MM.1S (cell line): ENCODE data around the gene MAEA.

Source experiments
- DNase-seq: peaks from one replicate; pipeline ENCODE4 v3.0.0-alpha.2; 2015
- H2AFZ ChIP-seq: fragments of 300-600 bp; sonication (generic); 2 replicates; pipeline ENCODE4 v1.6.0; 2016; ENCODE audit warnings: antibody characterized with exemption, low read length
- H3F3A ChIP-seq: fragments of 300-600 bp; sonication (generic); 2 replicates; pipeline ENCODE4 v1.6.1; 2016; ENCODE audit warnings: mild to moderate bottlenecking, antibody characterized with exemption, low read length, moderate library complexity, mixed read lengths; ENCODE audit not compliant: insufficient read depth
- H3K27ac ChIP-seq: fragments of 300-600 bp; sonication (generic); 2 replicates; pipeline ENCODE4 v1.5.1; 2016; ENCODE audit warnings: mild to moderate bottlenecking, low read length
- H3K27me3 ChIP-seq: fragments of 300-600 bp; sonication (generic); replicated peaks from 2 replicates; pipeline ENCODE4 v1.6.0; 2016; ENCODE audit warnings: low read length; ENCODE audit not compliant: insufficient read depth
- H3K36me3 ChIP-seq: fragments of 300-600 bp; sonication (generic); replicated peaks from 2 replicates; pipeline ENCODE4 v1.6.1; 2016; ENCODE audit warnings: mild to moderate bottlenecking, low read length, mixed read lengths; ENCODE audit not compliant: insufficient read depth
- H3K4me1 ChIP-seq: fragments of 300-600 bp; sonication (generic); 2 replicates; pipeline ENCODE4 v1.6.1; 2016; ENCODE audit warnings: low read length, mixed read lengths
- H3K4me2 ChIP-seq: fragments of 300-600 bp; sonication (generic); 2 replicates; pipeline ENCODE4 v1.6.0; 2016; ENCODE audit warnings: low read depth, low read length
- H3K4me3 ChIP-seq: fragments of 300-600 bp; sonication (generic); 2 replicates; pipeline ENCODE4 v1.5.1; 2016; ENCODE audit warnings: low read length, mixed read lengths
- H3K79me2 ChIP-seq: fragments of 300-600 bp; sonication (generic); 2 replicates; pipeline ENCODE4 v1.6.1; 2016; ENCODE audit warnings: mixed run types, low read length, mixed read lengths
- H3K9ac ChIP-seq: fragments of 300-600 bp; sonication (generic); 2 replicates; pipeline ENCODE4 v1.6.1; 2016; ENCODE audit warnings: low read length, mixed read lengths
- H3K9me2 ChIP-seq: fragments of 300-600 bp; sonication (generic); replicated peaks from 2 replicates; pipeline ENCODE4 v1.6.1; 2016; ENCODE audit warnings: mild to moderate bottlenecking, low read length, mixed read lengths; ENCODE audit not compliant: insufficient read depth
- H3K9me3 ChIP-seq: fragments of 300-600 bp; sonication (generic); replicated peaks from 2 replicates; pipeline ENCODE4 v1.6.1; 2016; ENCODE audit warnings: mild to moderate bottlenecking, low read length, mixed read lengths; ENCODE audit not compliant: insufficient read depth
- H4K20me1 ChIP-seq: fragments of 300-600 bp; sonication (generic); 2 replicates; pipeline ENCODE4 v1.6.1; 2016; ENCODE audit warnings: mild to moderate bottlenecking, low read length, moderate library complexity, mixed read lengths; ENCODE audit not compliant: insufficient read depth
- EZH2 ChIP-seq: fragments of 300-600 bp; sonication (generic); optimal IDR thresholded peaks from 2 replicates; pipeline ENCODE3; 2017; ENCODE audit warnings: low read depth, mild to moderate bottlenecking, antibody characterized with exemption, low read length, mixed read lengths
- EZH2phosphoT487 ChIP-seq: fragments of 300-600 bp; sonication (generic); IDR thresholded peaks from 2 replicates; pipeline ENCODE4 v1.6.1; 2018; ENCODE audit warnings: antibody characterized with exemption, low read length
- TF ChIP-seq, protein P1 (sequence below): fragments of 300-600 bp; sonication (generic); IDR thresholded peaks from 2 replicates; pipeline ENCODE4 v1.5.1; 2016; ENCODE audit warnings: antibody characterized with exemption, low read length, mixed read lengths

Gene MAEA

DNA sequence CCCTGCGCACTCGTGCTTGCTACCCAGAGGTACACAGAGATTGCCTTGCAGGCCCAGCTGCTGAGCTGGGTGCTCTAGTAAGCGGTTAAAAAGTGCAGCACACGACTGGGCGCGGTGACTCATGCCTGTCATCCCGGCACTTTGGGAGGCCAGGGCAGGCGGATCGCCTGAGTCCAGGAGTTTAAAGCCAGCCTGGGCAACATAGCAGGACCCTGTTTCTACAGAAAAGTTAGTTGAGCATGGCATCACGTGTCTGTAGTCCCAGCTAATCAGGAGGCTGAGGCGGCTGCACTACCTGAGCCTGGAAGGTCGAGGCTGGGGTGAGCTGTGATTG is 62.8 kb downstream of the MAEA start:
- no peaks in the 10 kb centered on the region for H3K27me3 ChIP-seq
- H4K20me1 ChIP-seq: no peaks in the 10 kb centered on the region
- H3K4me1 ChIP-seq: peaks cover 4% of the 10 kb centered on the region; the same call in 1 of the 2 replicates
- H3K9me2 ChIP-seq: no peaks in the 10 kb centered on the region
- H3K4me3 ChIP-seq: no peak overlapping the region
- no peak overlapping the region for H3K4me2 ChIP-seq
- no peak overlapping the region for H2AFZ ChIP-seq
- H3F3A ChIP-seq: peaks cover 6% of the 10 kb centered on the region
- TF ChIP-seq EZH2 (no peak), EZH2phosphoT487 (no peak)
- TF ChIP-seq, protein P1, sequence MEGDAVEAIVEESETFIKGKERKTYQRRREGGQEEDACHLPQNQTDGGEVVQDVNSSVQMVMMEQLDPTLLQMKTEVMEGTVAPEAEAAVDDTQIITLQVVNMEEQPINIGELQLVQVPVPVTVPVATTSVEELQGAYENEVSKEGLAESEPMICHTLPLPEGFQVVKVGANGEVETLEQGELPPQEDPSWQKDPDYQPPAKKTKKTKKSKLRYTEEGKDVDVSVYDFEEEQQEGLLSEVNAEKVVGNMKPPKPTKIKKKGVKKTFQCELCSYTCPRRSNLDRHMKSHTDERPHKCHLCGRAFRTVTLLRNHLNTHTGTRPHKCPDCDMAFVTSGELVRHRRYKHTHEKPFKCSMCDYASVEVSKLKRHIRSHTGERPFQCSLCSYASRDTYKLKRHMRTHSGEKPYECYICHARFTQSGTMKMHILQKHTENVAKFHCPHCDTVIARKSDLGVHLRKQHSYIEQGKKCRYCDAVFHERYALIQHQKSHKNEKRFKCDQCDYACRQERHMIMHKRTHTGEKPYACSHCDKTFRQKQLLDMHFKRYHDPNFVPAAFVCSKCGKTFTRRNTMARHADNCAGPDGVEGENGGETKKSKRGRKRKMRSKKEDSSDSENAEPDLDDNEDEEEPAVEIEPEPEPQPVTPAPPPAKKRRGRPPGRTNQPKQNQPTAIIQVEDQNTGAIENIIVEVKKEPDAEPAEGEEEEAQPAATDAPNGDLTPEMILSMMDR: no peak
- H3K27ac ChIP-seq: no peak overlapping the region
- no peak for DNase-seq
- H3K9ac ChIP-seq: no peak overlapping the region
- no peaks in the 10 kb centered on the region for H3K36me3 ChIP-seq
- H3K79me2 ChIP-seq: peaks cover 8% of the 10 kb centered on the region
- no peaks in the 10 kb centered on the region for H3K9me3 ChIP-seq

DNA sequence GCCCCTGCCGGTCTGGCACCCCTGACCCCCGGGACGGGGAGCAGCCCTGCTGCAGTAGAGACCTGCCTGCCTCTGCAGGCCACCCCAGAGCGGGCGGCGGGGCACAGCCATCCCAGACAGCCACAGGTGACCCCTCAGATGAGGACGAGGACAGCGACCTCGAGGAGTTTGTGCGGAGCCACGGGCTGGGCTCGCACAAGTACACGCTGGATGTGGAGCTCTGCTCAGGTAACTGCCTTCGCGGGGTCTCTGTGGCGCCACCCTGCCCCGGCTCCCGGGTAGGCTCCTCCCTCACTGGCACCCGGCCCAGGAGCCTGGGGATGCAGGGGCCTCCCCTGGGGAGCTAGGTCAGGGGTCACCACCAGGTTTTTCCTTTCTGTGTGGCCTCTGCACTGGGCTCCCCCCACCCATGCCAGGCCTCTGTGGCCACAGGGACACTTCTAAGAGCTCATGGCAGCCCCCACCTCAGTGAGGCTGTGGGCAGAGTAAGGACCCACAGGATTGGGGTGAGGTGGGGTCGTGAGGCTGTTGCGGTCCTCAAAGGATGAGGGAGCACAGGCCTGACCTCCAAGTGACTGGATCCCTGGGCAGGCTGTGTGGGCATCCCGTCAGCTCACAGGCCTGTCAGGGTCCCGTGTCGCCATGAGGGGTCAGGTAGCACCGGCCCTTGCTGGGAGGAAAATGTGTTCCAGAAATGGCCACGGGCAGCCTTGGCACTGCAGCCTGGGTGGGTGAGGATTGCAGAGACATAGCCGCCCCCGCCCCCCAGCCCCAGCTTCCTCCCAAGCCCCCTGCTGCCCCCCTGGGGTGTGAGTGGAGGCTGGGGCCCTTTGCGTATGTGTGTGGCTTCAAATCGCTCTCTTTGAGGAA is 63.7 kb downstream of the MAEA start:
- Histone ChIP-seq H3K36me3 (no peaks in the 10 kb centered on the region), H4K20me1 (no peaks in the 10 kb centered on the region), H2AFZ (no peak overlapping the region), H3K9ac (no peak overlapping the region), H3K9me2 (no peaks in the 10 kb centered on the region), H3K27ac (no peak overlapping the region), H3K27me3 (no peaks in the 10 kb centered on the region), H3F3A (no peaks in the 10 kb centered on the region), H3K4me1 (no peaks in the 10 kb centered on the region; the same call in 1 of the 2 replicates), H3K9me3 (no peaks in the 10 kb centered on the region), H3K4me3 (no peak overlapping the region), H3K4me2 (no peak overlapping the region), H3K79me2 (peaks cover under 1% of the 10 kb centered on the region)
- no peak for TF ChIP-seq EZH2phosphoT487
- TF ChIP-seq EZH2: no peak
- TF ChIP-seq, protein P1: no peak
- DNase-seq: no peak

DNA sequence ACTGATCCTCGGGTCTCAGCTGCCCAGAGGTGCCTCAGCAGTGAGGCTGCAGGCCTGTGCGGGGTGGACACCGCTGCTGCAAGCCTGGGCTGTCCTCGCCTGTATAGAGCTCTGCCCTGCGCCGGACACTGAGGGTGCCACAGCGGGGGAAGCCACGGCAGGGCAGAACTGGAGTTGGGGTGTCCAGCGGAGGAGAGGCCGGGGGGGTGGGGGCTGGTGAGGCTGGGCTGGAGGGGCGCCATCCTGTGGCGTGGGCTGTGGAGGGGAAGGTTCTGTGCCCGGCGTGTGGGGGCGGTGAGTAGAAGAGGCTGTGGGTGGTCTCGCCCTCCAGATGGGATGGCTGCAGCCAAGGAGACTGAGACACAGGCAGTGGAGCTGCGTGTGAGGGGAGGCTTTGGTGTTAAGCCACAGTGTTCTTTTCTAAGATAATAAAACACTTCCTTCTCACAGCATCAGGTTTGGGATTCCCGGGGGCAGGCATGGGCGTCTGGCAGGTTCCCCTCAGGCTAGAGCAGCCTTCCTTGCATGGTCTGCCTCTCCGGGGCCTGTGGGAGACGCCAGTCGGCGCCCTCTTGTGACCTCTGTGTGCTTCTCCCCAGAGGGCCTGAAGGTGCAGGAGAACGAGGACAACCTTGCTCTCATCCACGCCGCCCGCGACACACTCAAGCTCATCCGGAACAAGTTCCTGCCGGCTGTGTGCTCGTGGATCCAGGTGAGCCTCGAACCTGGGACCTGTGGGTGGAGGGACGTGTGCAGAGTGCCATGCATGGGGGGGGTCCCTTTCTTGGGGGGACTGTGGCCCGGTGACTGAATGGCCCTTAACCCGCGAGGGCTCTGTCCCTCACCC is 64.7 kb downstream of the MAEA start:
- Histone ChIP-seq H3K4me2 (no peak overlapping the region), H3K27ac (no peak overlapping the region), H3K9me2 (no peaks in the 10 kb centered on the region), H3K4me3 (no peak overlapping the region), H4K20me1 (no peaks in the 10 kb centered on the region), H3K27me3 (no peaks in the 10 kb centered on the region), H2AFZ (no peak overlapping the region), H3K79me2 (no peaks in the 10 kb centered on the region), H3F3A (no peaks in the 10 kb centered on the region), H3K36me3 (no peaks in the 10 kb centered on the region), H3K4me1 (no peaks in the 10 kb centered on the region; the same call in 1 of the 2 replicates), H3K9ac (no peak overlapping the region), H3K9me3 (no peaks in the 10 kb centered on the region)
- TF ChIP-seq EZH2 (no peak), EZH2phosphoT487 (no peak)
- TF ChIP-seq, protein P1: no peak
- no peak for DNase-seq
